GM12801 (cell line): ENCODE results near the gene CD3E.

Experiments
- CTCF ChIP-seq: IDR thresholded peaks from one replicate; pipeline ENCODE4 v1.5.1; 2011; ENCODE audit warnings: control low read depth; ENCODE audit not compliant: insufficient read length; ENCODE audit errors: extremely low read depth

Gene CD3E

GRCh38 chr11:118341261-118341660 lies 36.7 kb downstream of the CD3E start:
- TF ChIP-seq CTCF = no peak

- no peak for TF ChIP-seq CTCF
These were observed 37.4 kb downstream of the CD3E start for GRCh38 chr11:118341815-118342489.

GRCh38 chr11:118342503-118343161 lies 38.1 kb downstream of the CD3E start, which contains the start of gene CD3D:
Gene CD3D, minus strand, starts transcription at chr11:118342705. Its CDS starts 98 bp downstream, at chr11:118342607.
- TF ChIP-seq CTCF = no peak

DNA sequence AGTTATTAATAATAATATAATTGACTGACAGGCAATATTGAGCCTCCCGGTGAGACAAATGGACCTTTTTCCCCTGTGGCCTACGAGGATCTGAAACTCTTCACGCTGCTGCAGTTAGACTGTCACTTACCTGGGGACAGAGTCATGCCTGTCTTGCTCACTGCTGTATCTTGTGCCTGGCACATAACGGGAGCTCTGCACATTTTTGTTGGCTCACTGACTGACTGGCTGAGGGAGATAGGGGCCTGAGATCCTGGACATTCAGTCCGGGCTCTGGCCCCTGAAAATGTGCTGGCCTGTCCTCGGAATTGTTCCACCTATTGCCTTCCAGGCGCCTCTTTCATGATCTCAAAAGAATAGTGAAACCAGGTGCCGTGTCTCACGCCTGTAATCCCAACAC lies 38.7 kb downstream of the CD3E start:
- TF ChIP-seq CTCF = no peak

GRCh38 chr11:118343981-118344515 lies 39.5 kb downstream of the CD3E start, which contains the start of gene CD3G:
Gene CD3G, plus strand, starts transcription at chr11:118344344. Its CDS starts 80 bp downstream, at chr11:118344424.
- TF ChIP-seq CTCF = no peak

DNA sequence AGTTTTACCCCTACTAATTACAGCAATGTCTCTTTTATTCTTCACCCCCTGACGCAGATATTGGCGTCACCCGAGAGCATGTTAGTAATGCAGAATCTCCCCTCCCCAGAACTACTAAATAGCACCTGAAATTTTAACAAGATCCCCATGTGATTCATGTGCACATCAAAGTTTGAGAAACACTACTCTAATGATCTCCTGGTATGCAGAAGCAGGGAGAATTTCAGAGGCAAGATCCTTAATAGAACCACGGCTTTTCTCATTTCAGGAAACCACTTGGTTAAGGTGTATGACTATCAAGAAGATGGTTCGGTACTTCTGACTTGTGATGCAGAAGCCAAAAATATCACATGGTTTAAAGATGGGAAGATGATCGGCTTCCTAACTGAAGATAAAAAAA lies 44.9 kb downstream of the CD3E start:
- TF ChIP-seq CTCF = no peak

DNA sequence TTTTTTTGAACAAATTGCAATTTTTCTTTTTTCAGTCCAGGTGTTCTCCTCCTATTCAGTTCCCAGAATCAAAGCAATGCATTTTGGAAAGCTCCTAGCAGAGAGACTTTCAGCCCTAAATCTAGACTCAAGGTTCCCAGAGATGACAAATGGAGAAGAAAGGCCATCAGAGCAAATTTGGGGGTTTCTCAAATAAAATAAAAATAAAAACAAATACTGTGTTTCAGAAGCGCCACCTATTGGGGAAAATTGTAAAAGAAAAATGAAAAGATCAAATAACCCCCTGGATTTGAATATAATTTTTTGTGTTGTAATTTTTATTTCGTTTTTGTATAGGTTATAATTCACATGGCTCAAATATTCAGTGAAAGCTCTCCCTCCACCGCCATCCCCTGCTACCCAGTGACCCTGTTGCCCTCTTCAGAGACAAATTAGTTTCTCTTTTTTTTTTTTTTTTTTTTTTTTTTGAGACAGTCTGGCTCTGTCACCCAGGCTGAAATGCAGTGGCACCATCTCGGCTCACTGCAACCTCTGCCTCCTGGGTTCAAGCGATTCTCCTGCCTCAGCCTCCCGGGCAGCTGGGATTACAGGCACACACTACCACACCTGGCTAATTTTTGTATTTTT lies 48.7 kb downstream of the CD3E start:
- no peak for TF ChIP-seq CTCF
